ENCODE data around the gene SLC9C2. TPM values are rescaled to one million over a fixed set of nuclear protein-coding genes. Genes with fewer than 3 reads are reported as not detected.
"Not testable (repeated sequence)": the region's sequence is repeated elsewhere in the genome, so short reads cannot be mapped to it uniquely, and the experiment has no call there.

The SLC9C2 gene
- total RNA-seq, 1 donor from 2014 or later, result not detected

- Histone ChIP-seq H3K36me3 (ENCODE audit: control insufficient read depth, insufficient read depth, low read length) (peaks cover 6% of the 10 kb centered on the region), H3K4me3 (ENCODE audit: low read depth, low read length) (peak overlapping the region; percentile 88), H3K27me3 (ENCODE audit: control insufficient read depth, insufficient read depth, low read length) (no peaks in the 10 kb centered on the region)
- FAIRE-seq, result no peak
- TF ChIP-seq, protein P1, sequence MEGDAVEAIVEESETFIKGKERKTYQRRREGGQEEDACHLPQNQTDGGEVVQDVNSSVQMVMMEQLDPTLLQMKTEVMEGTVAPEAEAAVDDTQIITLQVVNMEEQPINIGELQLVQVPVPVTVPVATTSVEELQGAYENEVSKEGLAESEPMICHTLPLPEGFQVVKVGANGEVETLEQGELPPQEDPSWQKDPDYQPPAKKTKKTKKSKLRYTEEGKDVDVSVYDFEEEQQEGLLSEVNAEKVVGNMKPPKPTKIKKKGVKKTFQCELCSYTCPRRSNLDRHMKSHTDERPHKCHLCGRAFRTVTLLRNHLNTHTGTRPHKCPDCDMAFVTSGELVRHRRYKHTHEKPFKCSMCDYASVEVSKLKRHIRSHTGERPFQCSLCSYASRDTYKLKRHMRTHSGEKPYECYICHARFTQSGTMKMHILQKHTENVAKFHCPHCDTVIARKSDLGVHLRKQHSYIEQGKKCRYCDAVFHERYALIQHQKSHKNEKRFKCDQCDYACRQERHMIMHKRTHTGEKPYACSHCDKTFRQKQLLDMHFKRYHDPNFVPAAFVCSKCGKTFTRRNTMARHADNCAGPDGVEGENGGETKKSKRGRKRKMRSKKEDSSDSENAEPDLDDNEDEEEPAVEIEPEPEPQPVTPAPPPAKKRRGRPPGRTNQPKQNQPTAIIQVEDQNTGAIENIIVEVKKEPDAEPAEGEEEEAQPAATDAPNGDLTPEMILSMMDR (IDR thresholded peaks at IDR 0.05; ENCODE audit: insufficient read depth, low read length, severe bottlenecking), result no peak
- DNase-seq (ENCODE audit: low read depth), result peak; percentile 65
Measured at GRCh38 chr1:173476665-173477285, 126.1 kb downstream of the SLC9C2 start.

DNA sequence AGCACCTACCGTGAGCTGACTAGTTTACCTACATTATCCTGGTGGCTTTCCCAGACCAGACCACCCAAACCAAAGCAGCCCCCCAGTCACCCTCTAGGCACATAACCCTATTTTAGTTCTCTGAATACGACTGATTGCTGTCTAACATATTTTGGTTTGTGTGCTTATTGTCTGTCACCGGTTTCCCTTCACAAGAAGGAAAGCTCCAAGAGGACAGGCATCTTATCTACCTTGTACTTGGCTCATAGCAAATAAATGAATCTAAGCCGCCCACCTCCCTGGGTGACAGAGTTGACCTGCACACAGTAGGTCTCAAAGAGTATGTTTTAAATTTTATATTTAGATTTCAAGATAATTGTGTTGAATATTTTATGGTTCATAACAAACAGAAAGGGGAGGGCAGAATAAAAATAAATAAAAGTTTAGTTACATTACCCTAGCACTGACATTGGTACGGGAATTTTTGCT is 126.6 kb downstream of the SLC9C2 start:
- no peak for DNase-seq (ENCODE audit: low read depth)
- peaks cover under 1% of the 10 kb centered on the region for H3K36me3 ChIP-seq (ENCODE audit: control insufficient read depth, insufficient read depth, low read length)
- no peaks in the 10 kb centered on the region for H3K27me3 ChIP-seq (ENCODE audit: control insufficient read depth, insufficient read depth, low read length)
- H3K4me3 ChIP-seq (ENCODE audit: low read depth, low read length), result peak overlapping the region; percentile 55
- no peak for FAIRE-seq
- TF ChIP-seq, protein P1 (IDR thresholded peaks at IDR 0.05; ENCODE audit: insufficient read depth, low read length, severe bottlenecking), result no peak

DNA sequence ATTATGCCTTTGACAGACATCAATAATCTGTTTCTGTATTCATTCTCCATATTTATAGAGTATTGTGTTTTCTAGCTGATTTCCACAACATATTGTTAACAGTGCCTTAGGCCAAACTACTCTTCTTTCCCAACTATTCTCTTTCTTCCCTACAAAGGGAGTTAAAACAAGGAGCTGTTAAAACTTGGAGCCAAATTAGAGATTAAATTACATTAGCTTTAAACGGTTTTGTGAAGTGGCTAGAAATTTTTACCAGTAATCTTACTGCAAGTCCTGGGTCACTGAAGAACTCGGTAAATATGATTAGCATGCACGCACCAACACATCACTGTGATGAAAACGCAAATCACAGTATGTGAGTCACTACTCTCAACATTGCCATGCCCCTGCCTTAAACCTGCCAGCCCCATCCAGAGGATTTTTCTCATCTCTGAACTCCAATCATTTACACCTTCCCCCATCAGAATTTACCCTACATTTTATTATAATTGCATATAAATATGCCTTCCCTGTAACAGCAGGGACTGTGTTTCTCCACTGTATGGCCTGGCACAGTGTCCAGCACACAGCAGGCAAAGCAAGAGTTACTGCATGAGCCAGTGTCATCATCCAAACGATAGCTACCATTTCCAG is 127.2 kb downstream of the SLC9C2 start:
- no peak for FAIRE-seq
- Histone ChIP-seq H3K27me3 (ENCODE audit: control insufficient read depth, insufficient read depth, low read length) (no peaks in the 10 kb centered on the region), H3K36me3 (ENCODE audit: control insufficient read depth, insufficient read depth, low read length) (no peaks in the 10 kb centered on the region), H3K4me3 (ENCODE audit: low read depth, low read length) (peak overlapping the region; percentile 55)
- peak; percentile 87 for DNase-seq (ENCODE audit: low read depth)
- TF ChIP-seq, protein P1 (IDR thresholded peaks at IDR 0.05; ENCODE audit: insufficient read depth, low read length, severe bottlenecking), result no peak

GRCh38 chr1:173474780-173475421 is 128.0 kb downstream of the SLC9C2 start:
- not testable (repeated sequence) for H3K4me3 ChIP-seq (ENCODE audit: low read depth, low read length); FAIRE-seq; DNase-seq (ENCODE audit: low read depth)

DNA sequence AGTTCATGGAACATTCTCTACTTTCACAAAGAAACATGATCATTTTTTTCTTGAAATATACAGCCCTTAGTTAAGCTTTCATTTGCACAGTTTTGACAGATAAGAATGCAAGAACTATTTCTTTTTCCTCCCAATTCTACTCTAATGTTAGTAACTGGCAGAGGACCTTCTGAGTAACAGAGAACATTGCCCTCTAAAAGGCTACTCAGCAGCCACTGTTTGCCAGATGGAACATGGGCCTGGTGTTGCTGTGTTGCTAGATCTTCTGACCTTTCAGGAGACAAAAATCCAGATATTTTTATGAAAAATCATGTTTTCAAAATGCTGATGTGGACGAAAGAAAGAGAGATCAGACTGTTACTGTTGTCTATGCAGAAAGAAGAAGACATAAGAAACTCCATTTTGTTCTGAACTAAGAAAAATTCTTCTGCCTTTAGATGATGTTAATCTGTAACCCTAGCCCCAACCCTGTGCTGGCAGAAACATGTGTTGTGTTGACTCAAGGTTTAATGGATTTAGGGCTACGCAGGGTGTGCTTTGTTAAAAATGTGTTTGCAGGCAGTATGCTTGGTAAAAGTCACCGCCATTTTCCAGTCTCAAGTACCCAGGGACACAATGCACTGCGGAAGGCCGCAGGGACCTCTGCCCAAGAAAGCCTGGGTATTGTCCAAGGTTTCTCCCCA is 128.6 kb downstream of the SLC9C2 start:
- Histone ChIP-seq H3K4me3 (ENCODE audit: low read depth, low read length) (no peak overlapping the region), H3K36me3 (ENCODE audit: control insufficient read depth, insufficient read depth, low read length) (no peaks in the 10 kb centered on the region), H3K27me3 (ENCODE audit: control insufficient read depth, insufficient read depth, low read length) (no peaks in the 10 kb centered on the region)
- DNase-seq (ENCODE audit: low read depth) (peak; percentile 21), FAIRE-seq (no peak)
- TF ChIP-seq, protein P1 (IDR thresholded peaks at IDR 0.05; ENCODE audit: insufficient read depth, low read length, severe bottlenecking), result no peak

More at GRCh38 chr1:173474780-173475421, 128.0 kb downstream of the SLC9C2 start:
- H3K27me3 ChIP-seq (ENCODE audit: control insufficient read depth, insufficient read depth, low read length); H3K36me3 ChIP-seq (ENCODE audit: control insufficient read depth, insufficient read depth, low read length): not testable (repeated sequence)

GRCh38 chr1:173473599-173474011 is 129.3 kb downstream of the SLC9C2 start:
- FAIRE-seq (no peak), DNase-seq (ENCODE audit: low read depth) (peak; percentile 79)
- Histone ChIP-seq H3K36me3 (ENCODE audit: control insufficient read depth, insufficient read depth, low read length) (no peaks in the 10 kb centered on the region), H3K4me3 (ENCODE audit: low read depth, low read length) (no peak overlapping the region), H3K27me3 (ENCODE audit: control insufficient read depth, insufficient read depth, low read length) (no peaks in the 10 kb centered on the region)
- TF ChIP-seq, protein P1 (IDR thresholded peaks at IDR 0.05; ENCODE audit: insufficient read depth, low read length, severe bottlenecking), result no peak
